A673 (cell line): ENCODE results near the gene APOC4. TPM values are rescaled to one million over a fixed set of nuclear protein-coding genes. Genes with fewer than 3 reads are reported as not detected.

Source experiments
- BruUV-seq: library from RNA; stranded (reverse); fragments of 400-500 nt; replicated peaks from 2 replicates; lab custom pipeline; 2021; lab: Mats Ljungman, UMichigan
- CTCF ChIA-PET: fragments of 300-600 bp; sonication (Branson Sonifier 250); formaldehyde crosslinking; loops from one replicate; lab custom pipeline; 2022; ENCODE audit warnings: antibody characterized with exemption; lab: Charles Lee
- POLR2A ChIA-PET: fragments of 300-600 bp; sonication (Branson Sonifier 250); formaldehyde crosslinking; loops from one replicate; lab custom pipeline; 2022; ENCODE audit warnings: antibody characterized with exemption; ENCODE audit not compliant: low non-redundant PET; lab: Charles Lee
- DNase-seq: peaks from one replicate; pipeline ENCODE4 v3.0.0-alpha.2; 2015; ENCODE audit warnings: low spot score
- H3K27ac ChIP-seq: fragments of 200-600 bp; sonication (generic); 2 replicates; pipeline ENCODE4 v1.5.1; 2016; ENCODE audit warnings: mixed run types, low read depth, mild to moderate bottlenecking, mixed read lengths, antibody characterized with exemption, low read length; ENCODE audit not compliant: poor library complexity, severe bottlenecking
- H3K27me3 ChIP-seq: fragments of 200-600 bp; sonication (generic); replicated peaks from 2 replicates; pipeline ENCODE4 v1.6.1; 2017; ENCODE audit warnings: mixed run types, low read depth, mild to moderate bottlenecking, mixed read lengths, antibody characterized with exemption, low read length; ENCODE audit not compliant: insufficient read depth, poor library complexity
- H3K36me3 ChIP-seq: fragments of 200-600 bp; sonication (generic); 2 replicates; pipeline ENCODE4 v1.6.1; 2016; ENCODE audit warnings: mixed run types, mild to moderate bottlenecking, mixed read lengths, antibody characterized with exemption, low read length; ENCODE audit not compliant: insufficient read depth, poor library complexity, severe bottlenecking
- H3K4me1 ChIP-seq: fragments of 200-600 bp; sonication (generic); 2 replicates; pipeline ENCODE4 v1.6.1; 2017; ENCODE audit warnings: mixed run types, mild to moderate bottlenecking, mixed read lengths, antibody characterized with exemption, low read length; ENCODE audit not compliant: insufficient read depth, poor library complexity, severe bottlenecking
- H3K4me3 ChIP-seq: fragments of 200-600 bp; sonication (generic); 2 replicates; pipeline ENCODE4 v1.5.1; 2016; ENCODE audit warnings: low read depth, mixed run types, mild to moderate bottlenecking, mixed read lengths, low read length; ENCODE audit not compliant: poor library complexity, severe bottlenecking
- H3K9me3 ChIP-seq: fragments of 200-600 bp; sonication (generic); 2 replicates; pipeline ENCODE4 v1.6.1; 2016; ENCODE audit warnings: mixed run types, low read depth, mild to moderate bottlenecking, mixed read lengths, antibody characterized with exemption, low read length; ENCODE audit not compliant: poor library complexity, severe bottlenecking
- CTCF ChIP-seq: fragments of 300-800, 200-600 bp; sonication (generic); conservative IDR thresholded peaks from 2 replicates; pipeline ENCODE4 v1.5.1; 2017; ENCODE audit warnings: low read depth, mild to moderate bottlenecking, antibody characterized with exemption, low read length, moderate library complexity, mixed read lengths
- EZH2 ChIP-seq: fragments of 200-600 bp; sonication (generic); IDR thresholded peaks from 2 replicates; pipeline ENCODE4 v1.6.1; 2017; ENCODE audit warnings: borderline replicate concordance, low read depth, mild to moderate bottlenecking, mixed read lengths, antibody characterized with exemption, low read length; ENCODE audit not compliant: poor library complexity, severe bottlenecking
- intact Hi-C: fragments of 100-400 bp; cut with micrococcal nuclease; formaldehyde crosslinking; loops from one replicate; pipeline ENCODE4 v1.10.0; 2022; ENCODE audit not compliant: unreplicated experiment
- total RNA-seq: library from RNA; stranded (reverse); gene quantifications from 2 replicates; pipeline ENCODE4 v1.2.3, GENCODE V29; 2021

APOC4 gene
- total RNA-seq, 1 experiment from 2014 or later: not detected

GRCh38 chr19:44904426-44904994, 37.5 kb upstream of the APOC4 start:
- ChIA-PET POLR2A (no interaction called here), CTCF (no interaction called here)
- Histone ChIP-seq H3K4me1 (peaks cover 6% of the 10 kb centered on the region), H3K27ac (no peak overlapping the region), H3K9me3 (no peaks in the 10 kb centered on the region), H3K4me3 (no peak overlapping the region), H3K27me3 (no peaks in the 10 kb centered on the region), H3K36me3 (peaks cover 22% of the 10 kb centered on the region)
- intact Hi-C loops: loop anchor here (2.0 kb wide), 1 partner anchor 46 kb away; no protein-coding TSS in a partner anchor
- TF ChIP-seq CTCF (peak; percentile 44), EZH2 (no peak)
- BruUV-seq: no TSS peak
- DNase-seq: no peak

- no peaks in the 10 kb centered on the region for H3K27me3 ChIP-seq
- DNase-seq: no peak
- H3K4me3 ChIP-seq: peak within 1 kb of the TSS; percentile 40
- H3K9me3 ChIP-seq: no peaks in the 10 kb centered on the region
- H3K36me3 ChIP-seq: peaks cover 12% of the 10 kb centered on the region
- no peak within 1 kb of the TSS for H3K27ac ChIP-seq
- TF ChIP-seq CTCF (no peak), EZH2 (no peak)
- H3K4me1 ChIP-seq: peaks cover 6% of the 10 kb centered on the region
- intact Hi-C loops: loop anchor here (2.0 kb wide), 1 partner anchor 45 kb away; no protein-coding TSS in a partner anchor
- CTCF ChIA-PET: interaction anchor here (0.6 to 0.9 kb wide), 5 partner anchors 154 to 772 kb away, joined by 3 to 8 read pairs (median 4); no protein-coding TSS in a partner anchor
- BruUV-seq: no TSS peak
- POLR2A ChIA-PET: no interaction called here
These were observed 36.4 kb upstream of the APOC4 start, which contains the start of gene APOE for GRCh38 chr19:44905437-44906160. TSS of gene APOE (plus strand) at chr19:44905796. CDS start at chr19:44906625, 829 bp downstream.

GRCh38 chr19:44907613-44908012, 34.4 kb upstream of the APOC4 start:
- Histone ChIP-seq H3K4me1 (peaks cover 12% of the 10 kb centered on the region), H3K4me3 (no peak overlapping the region), H3K27me3 (no peaks in the 10 kb centered on the region), H3K9me3 (no peaks in the 10 kb centered on the region), H3K36me3 (peaks cover 7% of the 10 kb centered on the region), H3K27ac (no peak overlapping the region)
- TF ChIP-seq EZH2: no peak
- no peak for TF ChIP-seq CTCF
- DNase-seq: no peak
- intact Hi-C loops: no loop called here
- ChIA-PET POLR2A (no interaction called here), CTCF (no interaction called here)
- no TSS peak for BruUV-seq
